H1 (cell line): ENCODE data around the gene RAMP3. TPM values are rescaled to one million over a fixed set of nuclear protein-coding genes. Genes with fewer than 3 reads are reported as not detected.

Source experiments
- KDM4A ChIP-seq: IDR thresholded peaks from one replicate; pipeline ENCODE4 v1.7.1; 2012; ENCODE audit warnings: low read depth, mild to moderate bottlenecking, moderate library complexity, low read length, inconsistent platforms; ENCODE audit not compliant: severe bottlenecking
- TAF7 ChIP-seq: optimal IDR thresholded peaks from 2 replicates; pipeline ENCODE3; 2011; ENCODE audit warnings: low read depth, mild to moderate bottlenecking, inconsistent platforms, low read length, moderate library complexity, borderline replicate concordance
- TEAD4 ChIP-seq: IDR thresholded peaks from 2 replicates; pipeline ENCODE4 v1.6.1; 2012; ENCODE audit warnings: low read depth, low read length, inconsistent platforms, mixed read lengths
- polyA plus RNA-seq, 7 experiments: library from polyadenylated mRNA; depleted of rRNA in 3 of 7; stranded (reverse) in 5 of 7; unstranded in 2 of 7; fragments of >200 nt in 5 of 7; fragments of 200-250 nt in 2 of 7; gene quantifications; 1 replicate in 5 of 7; 2 replicates in 1 of 7; 4 replicates in 1 of 7; pipeline versions ENCODE4 v1.2.1 to v1.2.3, GENCODE V29; 2011 to 2013; ENCODE audit warnings: missing spikeins in 2 of 7, mixed read lengths in 2 of 7
- total RNA-seq: library from RNA; stranded (reverse); fragmentation: NEBNext Ultra II Directional; extraction: Animal tissue kit (Norgen Biotek cat#: 25700); gene quantifications from 2 replicates; pipeline ENCODE4 v1.2.1, GENCODE V29; 2021
- TF ChIP-seq, protein P1 (sequence below): fragments of 300-600 bp; sonication (generic); IDR thresholded peaks from 2 replicates; pipeline ENCODE4 v1.7.1; 2012; ENCODE audit warnings: low read length, moderate library complexity, mild to moderate bottlenecking, inconsistent platforms; ENCODE audit not compliant: insufficient replicate concordance

Gene RAMP3
- total and polyA plus RNA-seq, 2 of the 8 experiments (the other 6 are each of a cell fraction or from before 2014, with no cell fraction given) = 0.88 to 0.98 TPM

DNA sequence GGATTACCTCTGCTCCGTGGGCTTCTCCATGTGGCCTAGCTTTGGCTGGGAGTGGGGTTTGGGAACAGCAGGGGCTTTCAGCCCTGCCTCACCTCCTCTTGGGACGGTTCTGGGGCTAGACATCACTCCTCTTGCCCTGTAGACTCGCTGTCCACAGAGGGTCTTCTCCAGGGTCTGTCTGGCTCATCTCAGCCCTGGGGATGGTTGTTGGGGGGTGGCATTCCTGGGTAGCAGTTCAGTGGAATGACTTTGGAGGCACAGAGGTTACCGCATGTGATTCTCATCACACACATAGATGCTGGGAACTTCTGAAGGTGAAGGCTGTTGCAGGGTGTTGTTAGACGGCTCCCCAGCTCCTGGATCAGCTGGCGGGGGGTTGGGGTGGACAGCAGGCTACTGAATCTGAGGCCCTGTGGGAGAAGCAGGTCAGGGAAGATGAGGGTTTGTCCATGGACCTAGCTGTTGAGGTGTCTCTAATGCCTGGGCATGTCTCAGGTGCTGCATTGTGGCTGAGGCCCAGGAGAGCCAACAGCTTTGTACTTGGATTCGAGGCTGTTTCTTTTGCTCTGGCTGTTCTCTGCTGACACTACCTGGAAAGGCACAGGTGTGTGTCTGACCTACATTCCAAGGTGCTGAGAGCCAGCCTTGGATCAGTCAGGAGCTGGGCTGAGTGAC is 23.8 kb downstream of the RAMP3 start (continued):
- TF ChIP-seq, protein P1, sequence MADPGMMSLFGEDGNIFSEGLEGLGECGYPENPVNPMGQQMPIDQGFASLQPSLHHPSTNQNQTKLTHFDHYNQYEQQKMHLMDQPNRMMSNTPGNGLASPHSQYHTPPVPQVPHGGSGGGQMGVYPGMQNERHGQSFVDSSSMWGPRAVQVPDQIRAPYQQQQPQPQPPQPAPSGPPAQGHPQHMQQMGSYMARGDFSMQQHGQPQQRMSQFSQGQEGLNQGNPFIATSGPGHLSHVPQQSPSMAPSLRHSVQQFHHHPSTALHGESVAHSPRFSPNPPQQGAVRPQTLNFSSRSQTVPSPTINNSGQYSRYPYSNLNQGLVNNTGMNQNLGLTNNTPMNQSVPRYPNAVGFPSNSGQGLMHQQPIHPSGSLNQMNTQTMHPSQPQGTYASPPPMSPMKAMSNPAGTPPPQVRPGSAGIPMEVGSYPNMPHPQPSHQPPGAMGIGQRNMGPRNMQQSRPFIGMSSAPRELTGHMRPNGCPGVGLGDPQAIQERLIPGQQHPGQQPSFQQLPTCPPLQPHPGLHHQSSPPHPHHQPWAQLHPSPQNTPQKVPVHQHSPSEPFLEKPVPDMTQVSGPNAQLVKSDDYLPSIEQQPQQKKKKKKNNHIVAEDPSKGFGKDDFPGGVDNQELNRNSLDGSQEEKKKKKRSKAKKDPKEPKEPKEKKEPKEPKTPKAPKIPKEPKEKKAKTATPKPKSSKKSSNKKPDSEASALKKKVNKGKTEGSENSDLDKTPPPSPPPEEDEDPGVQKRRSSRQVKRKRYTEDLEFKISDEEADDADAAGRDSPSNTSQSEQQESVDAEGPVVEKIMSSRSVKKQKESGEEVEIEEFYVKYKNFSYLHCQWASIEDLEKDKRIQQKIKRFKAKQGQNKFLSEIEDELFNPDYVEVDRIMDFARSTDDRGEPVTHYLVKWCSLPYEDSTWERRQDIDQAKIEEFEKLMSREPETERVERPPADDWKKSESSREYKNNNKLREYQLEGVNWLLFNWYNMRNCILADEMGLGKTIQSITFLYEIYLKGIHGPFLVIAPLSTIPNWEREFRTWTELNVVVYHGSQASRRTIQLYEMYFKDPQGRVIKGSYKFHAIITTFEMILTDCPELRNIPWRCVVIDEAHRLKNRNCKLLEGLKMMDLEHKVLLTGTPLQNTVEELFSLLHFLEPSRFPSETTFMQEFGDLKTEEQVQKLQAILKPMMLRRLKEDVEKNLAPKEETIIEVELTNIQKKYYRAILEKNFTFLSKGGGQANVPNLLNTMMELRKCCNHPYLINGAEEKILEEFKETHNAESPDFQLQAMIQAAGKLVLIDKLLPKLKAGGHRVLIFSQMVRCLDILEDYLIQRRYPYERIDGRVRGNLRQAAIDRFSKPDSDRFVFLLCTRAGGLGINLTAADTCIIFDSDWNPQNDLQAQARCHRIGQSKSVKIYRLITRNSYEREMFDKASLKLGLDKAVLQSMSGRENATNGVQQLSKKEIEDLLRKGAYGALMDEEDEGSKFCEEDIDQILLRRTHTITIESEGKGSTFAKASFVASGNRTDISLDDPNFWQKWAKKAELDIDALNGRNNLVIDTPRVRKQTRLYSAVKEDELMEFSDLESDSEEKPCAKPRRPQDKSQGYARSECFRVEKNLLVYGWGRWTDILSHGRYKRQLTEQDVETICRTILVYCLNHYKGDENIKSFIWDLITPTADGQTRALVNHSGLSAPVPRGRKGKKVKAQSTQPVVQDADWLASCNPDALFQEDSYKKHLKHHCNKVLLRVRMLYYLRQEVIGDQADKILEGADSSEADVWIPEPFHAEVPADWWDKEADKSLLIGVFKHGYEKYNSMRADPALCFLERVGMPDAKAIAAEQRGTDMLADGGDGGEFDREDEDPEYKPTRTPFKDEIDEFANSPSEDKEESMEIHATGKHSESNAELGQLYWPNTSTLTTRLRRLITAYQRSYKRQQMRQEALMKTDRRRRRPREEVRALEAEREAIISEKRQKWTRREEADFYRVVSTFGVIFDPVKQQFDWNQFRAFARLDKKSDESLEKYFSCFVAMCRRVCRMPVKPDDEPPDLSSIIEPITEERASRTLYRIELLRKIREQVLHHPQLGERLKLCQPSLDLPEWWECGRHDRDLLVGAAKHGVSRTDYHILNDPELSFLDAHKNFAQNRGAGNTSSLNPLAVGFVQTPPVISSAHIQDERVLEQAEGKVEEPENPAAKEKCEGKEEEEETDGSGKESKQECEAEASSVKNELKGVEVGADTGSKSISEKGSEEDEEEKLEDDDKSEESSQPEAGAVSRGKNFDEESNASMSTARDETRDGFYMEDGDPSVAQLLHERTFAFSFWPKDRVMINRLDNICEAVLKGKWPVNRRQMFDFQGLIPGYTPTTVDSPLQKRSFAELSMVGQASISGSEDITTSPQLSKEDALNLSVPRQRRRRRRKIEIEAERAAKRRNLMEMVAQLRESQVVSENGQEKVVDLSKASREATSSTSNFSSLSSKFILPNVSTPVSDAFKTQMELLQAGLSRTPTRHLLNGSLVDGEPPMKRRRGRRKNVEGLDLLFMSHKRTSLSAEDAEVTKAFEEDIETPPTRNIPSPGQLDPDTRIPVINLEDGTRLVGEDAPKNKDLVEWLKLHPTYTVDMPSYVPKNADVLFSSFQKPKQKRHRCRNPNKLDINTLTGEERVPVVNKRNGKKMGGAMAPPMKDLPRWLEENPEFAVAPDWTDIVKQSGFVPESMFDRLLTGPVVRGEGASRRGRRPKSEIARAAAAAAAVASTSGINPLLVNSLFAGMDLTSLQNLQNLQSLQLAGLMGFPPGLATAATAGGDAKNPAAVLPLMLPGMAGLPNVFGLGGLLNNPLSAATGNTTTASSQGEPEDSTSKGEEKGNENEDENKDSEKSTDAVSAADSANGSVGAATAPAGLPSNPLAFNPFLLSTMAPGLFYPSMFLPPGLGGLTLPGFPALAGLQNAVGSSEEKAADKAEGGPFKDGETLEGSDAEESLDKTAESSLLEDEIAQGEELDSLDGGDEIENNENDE = no peak
- TF ChIP-seq TEAD4 (no peak), TAF7 (no peak), KDM4A (no peak)
- TF ChIP-seq, all 59 proteins: peak for 0
